MM.1S (cell line): ENCODE data around the gene USP37.

Source experiments
- EZH2 ChIP-seq: fragments of 300-600 bp; sonication (generic); optimal IDR thresholded peaks from 2 replicates; pipeline ENCODE3; 2017; ENCODE audit warnings: low read depth, mild to moderate bottlenecking, antibody characterized with exemption, low read length, mixed read lengths
- EZH2phosphoT487 ChIP-seq: fragments of 300-600 bp; sonication (generic); IDR thresholded peaks from 2 replicates; pipeline ENCODE4 v1.6.1; 2018; ENCODE audit warnings: antibody characterized with exemption, low read length
- TF ChIP-seq, protein P1 (sequence below): fragments of 300-600 bp; sonication (generic); IDR thresholded peaks from 2 replicates; pipeline ENCODE4 v1.5.1; 2016; ENCODE audit warnings: antibody characterized with exemption, low read length, mixed read lengths

GRCh38 chr2:218402491-218402901, 165.7 kb downstream of the USP37 start:
- TF ChIP-seq, protein P1, sequence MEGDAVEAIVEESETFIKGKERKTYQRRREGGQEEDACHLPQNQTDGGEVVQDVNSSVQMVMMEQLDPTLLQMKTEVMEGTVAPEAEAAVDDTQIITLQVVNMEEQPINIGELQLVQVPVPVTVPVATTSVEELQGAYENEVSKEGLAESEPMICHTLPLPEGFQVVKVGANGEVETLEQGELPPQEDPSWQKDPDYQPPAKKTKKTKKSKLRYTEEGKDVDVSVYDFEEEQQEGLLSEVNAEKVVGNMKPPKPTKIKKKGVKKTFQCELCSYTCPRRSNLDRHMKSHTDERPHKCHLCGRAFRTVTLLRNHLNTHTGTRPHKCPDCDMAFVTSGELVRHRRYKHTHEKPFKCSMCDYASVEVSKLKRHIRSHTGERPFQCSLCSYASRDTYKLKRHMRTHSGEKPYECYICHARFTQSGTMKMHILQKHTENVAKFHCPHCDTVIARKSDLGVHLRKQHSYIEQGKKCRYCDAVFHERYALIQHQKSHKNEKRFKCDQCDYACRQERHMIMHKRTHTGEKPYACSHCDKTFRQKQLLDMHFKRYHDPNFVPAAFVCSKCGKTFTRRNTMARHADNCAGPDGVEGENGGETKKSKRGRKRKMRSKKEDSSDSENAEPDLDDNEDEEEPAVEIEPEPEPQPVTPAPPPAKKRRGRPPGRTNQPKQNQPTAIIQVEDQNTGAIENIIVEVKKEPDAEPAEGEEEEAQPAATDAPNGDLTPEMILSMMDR = no peak
- TF ChIP-seq EZH2 (no peak), EZH2phosphoT487 (no peak)
